AG09319 (cell line): ENCODE data around the gene KIAA0232.

ENCODE experiments used
- DNase-seq: peaks from one replicate; pipeline ENCODE4 v3.0.0-alpha.2; 2010; ENCODE audit warnings: low read depth; ENCODE audit errors: extremely low read depth
- TF ChIP-seq, protein P1 (sequence below): IDR thresholded peaks from 2 replicates; pipeline ENCODE4 v1.5.1; 2011; ENCODE audit warnings: low read depth, mild to moderate bottlenecking, inconsistent platforms, low read length, moderate library complexity

KIAA0232 gene

DNA sequence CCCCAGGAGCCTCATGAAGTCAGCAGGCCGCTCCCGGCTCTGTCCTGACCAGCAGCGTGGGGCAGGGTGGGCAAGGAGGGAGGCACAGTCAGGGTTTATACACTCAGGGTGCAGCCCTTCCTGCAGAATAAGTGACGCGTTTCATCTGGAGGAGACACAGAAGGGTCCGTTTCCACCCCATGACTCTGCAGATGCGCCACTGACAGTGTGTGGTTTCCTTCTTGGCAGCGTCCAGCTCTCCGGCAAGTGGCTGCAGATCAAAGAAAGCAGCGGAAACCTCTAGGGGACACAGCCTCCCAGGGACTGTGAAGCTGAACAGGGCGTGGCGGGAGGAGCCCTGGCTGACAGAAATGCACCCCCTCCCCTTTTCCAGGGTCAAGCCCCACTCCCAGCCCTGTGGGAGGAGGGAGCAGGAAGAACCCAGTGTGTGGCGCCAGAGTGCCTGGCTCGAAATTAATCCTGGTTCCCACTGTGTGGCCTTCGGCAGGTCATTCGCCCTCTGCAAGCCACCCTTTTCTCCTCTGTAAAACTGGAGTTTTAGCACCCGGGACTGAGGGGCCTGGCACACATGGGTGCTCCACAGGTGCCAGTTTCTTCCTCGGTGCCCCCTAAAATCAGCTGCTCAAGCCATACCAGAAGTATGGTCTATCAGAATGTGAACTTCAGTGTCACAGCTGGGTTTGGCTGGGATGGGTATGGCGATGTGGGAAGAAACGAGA, 109.8 kb downstream of the KIAA0232 start:
- no peak for DNase-seq

DNA sequence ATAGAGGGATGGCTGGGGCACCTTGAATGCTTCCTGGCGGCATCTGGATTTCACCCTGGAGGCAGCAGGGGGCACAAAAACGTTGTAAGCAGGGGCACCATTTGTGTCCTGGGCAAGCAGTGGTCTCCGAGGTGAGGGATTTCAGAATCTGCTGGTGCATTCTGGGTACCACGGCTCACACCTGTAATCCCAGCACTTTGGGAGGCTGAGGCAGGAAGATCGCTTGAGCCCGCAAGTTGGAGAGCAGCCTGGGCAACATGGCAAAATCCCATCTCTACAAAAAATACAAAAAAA, 110.3 kb downstream of the KIAA0232 start:
- no peak for DNase-seq
- TF ChIP-seq, protein P1, sequence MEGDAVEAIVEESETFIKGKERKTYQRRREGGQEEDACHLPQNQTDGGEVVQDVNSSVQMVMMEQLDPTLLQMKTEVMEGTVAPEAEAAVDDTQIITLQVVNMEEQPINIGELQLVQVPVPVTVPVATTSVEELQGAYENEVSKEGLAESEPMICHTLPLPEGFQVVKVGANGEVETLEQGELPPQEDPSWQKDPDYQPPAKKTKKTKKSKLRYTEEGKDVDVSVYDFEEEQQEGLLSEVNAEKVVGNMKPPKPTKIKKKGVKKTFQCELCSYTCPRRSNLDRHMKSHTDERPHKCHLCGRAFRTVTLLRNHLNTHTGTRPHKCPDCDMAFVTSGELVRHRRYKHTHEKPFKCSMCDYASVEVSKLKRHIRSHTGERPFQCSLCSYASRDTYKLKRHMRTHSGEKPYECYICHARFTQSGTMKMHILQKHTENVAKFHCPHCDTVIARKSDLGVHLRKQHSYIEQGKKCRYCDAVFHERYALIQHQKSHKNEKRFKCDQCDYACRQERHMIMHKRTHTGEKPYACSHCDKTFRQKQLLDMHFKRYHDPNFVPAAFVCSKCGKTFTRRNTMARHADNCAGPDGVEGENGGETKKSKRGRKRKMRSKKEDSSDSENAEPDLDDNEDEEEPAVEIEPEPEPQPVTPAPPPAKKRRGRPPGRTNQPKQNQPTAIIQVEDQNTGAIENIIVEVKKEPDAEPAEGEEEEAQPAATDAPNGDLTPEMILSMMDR = no peak

More for the DNA sequence above, 109.8 kb downstream of the KIAA0232 start:
- TF ChIP-seq, protein P1 = peak; percentile 27

DNA sequence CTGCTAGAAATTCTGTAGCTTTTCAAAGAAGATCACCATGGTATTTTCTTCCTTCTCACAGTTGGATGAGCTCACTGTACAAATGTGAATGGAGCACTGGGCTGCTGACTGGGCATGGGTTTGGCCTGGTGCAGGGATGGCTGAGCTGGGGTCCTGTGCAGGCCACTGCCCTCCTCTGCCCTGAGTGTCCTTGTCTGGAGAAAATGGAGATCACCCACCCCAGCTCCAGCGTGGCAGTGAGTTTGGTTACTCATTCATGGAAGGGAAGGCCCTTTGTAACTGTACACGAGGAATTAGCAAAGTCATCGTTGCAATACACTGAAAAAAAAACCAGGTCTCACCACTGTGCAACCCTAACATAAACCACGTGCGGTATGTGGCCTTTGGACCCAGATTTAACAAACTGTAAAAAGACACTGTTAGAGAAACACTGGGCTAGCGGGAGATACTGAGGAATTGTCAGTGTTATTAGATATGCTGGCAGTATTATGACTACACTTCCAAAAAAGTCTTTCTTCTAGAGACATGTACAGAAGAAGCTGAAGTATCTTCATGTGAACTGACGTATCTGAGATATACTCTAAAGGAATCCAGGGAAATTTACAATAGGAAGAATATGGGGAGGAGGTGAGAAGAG, 111.0 kb downstream of the KIAA0232 start:
- TF ChIP-seq, protein P1 = no peak
- DNase-seq = no peak

DNA sequence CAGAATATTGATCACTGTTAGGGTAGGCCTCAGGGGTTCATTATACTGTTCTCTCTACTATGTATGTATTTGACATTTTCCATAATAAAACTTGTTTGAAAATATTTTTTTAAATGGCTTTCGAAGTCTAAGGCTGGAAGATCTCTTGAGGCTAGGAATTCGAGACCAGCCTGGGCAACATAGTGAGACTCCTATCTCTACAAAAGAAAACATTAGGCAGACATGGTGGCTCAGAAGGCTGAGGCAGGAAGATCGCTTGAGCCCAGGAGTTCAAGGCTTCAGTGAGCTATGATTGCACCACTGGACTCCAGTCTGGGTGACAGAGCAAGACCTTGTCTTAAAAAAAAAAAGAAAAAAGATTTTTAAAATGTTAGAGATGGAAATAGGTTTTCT, 111.6 kb downstream of the KIAA0232 start:
- no peak for DNase-seq
- TF ChIP-seq, protein P1 = no peak

DNA sequence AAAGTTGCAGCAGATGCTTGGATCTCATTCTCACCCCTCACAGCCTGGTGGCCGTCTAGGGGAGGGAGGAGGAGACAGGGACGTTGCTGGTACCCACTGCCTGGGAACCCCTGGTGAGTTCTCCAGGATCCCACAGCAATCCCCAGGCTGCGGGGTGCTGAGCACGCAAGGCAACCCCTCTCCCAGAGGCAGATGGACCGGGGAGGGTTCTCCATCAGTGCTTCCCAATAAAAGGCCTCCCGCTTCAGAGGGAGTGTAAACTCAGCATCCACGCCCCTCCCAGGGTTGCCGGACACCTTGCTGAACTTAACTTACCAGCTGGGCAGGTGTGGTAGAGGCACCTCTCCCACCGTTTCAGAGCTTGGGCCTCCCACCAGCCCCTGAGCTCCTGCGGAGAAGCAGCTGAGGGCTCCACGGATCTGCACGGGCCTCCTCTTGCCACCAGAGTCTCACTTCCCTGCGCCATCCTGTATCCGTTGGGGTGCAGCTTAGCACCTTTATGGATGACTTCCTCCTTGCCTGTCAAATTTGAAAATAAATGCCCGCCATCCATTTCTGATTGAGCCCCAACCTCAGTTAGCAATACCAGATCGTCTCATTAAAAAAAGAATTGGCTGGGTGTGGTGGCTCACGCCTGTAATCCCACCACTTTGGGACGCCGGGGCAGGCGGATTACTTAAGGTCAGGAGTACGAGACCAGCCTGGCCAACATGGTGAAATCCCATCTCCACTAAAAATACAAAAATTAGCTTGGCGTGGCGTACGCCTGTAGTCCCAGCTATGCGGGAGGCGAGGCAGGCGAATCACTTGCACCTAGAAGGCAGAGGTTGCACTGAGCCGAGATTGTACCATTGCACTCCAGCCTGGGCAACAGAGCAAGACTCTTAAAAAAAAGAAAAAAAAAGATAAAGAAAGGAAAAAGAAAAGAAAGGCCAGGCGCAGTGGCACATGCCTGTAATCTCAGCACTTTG, 112.3 kb downstream of the KIAA0232 start:
- TF ChIP-seq, protein P1 = no peak
- no peak for DNase-seq

DNA sequence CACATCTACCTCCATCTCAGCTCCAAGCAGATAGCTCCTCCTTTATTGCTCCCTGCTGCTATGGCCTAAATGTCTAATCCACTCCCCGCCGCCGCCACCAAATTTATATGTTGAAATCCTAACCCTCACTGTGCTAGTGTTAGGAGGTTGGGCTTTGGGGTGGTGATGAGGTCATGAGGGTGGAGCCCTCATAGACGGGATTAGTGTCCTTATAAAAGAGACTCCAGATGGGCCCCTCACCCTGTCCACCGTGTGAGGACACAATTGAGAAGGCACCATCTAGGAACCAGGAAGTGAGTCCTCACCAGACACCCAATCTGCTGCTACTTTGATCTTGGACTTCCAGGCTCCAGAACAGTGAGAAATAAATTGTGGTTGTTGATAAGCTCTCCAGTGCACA, 113.5 kb downstream of the KIAA0232 start:
- DNase-seq = no peak
- TF ChIP-seq, protein P1 = no peak
